Measurements from ENCODE around the gene RXRA. TPM values are rescaled to one million over a fixed set of nuclear protein-coding genes. Genes with fewer than 3 reads are reported as not detected.
A peak's percentile ranks its signal among the peaks of the same experiment; 100 is the strongest.

The RXRA gene
- polyA plus RNA-seq, 1 of the 3 experiments (the other 2 are of a cell fraction): 7.6 TPM

DNA sequence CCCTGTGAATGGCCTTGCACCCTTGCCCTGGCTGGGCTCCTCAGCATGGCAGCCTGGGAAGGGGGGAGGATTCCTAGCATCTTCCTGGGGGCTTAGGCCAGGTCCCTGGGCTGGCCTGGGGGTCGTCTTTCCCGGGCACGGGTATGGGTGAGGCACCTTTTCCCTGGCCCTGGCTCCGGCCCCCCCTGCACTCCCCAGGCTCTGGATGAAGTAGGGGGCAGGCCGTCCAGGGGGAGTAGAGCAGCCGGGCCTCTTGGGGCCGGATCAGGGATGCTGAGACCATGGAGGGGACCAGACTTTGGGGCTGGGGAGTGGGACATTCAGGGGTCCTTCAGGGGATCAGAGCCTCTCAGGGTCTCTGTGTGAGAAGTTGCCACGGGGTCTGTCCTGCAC, 6.6 kb downstream of the RXRA start (continued):
- TF ChIP-seq REST (IDR thresholded peaks at IDR 0.05; ENCODE audit: low read depth, low read length) (no peak), ZBTB33 (IDR thresholded peaks at IDR 0.05; ENCODE audit: borderline replicate concordance, low read depth) (no peak), POLR2AphosphoS5 (IDR thresholded peaks at IDR 0.05; ENCODE audit: low read depth, low read length) (no peak), FOXJ3 (CRISPR knock-in tag; IDR thresholded peaks at IDR 0.05) (no peak), JUND (IDR thresholded peaks at IDR 0.05) (no peak), TEAD4 (IDR thresholded peaks at IDR 0.05; ENCODE audit: borderline replicate concordance, insufficient read depth) (no peak), CHD2 (IDR thresholded peaks at IDR 0.05; ENCODE audit: low read length, partially characterized antibody) (no peak), GATA2 (CRISPR knock-in tag; IDR thresholded peaks at IDR 0.05) (no peak)
- TF ChIP-seq, protein P1, sequence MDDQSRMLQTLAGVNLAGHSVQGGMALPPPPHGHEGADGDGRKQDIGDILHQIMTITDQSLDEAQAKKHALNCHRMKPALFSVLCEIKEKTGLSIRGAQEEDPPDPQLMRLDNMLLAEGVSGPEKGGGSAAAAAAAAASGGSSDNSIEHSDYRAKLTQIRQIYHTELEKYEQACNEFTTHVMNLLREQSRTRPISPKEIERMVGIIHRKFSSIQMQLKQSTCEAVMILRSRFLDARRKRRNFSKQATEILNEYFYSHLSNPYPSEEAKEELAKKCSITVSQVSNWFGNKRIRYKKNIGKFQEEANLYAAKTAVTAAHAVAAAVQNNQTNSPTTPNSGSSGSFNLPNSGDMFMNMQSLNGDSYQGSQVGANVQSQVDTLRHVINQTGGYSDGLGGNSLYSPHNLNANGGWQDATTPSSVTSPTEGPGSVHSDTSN (IDR thresholded peaks at IDR 0.05): no peak

DNA sequence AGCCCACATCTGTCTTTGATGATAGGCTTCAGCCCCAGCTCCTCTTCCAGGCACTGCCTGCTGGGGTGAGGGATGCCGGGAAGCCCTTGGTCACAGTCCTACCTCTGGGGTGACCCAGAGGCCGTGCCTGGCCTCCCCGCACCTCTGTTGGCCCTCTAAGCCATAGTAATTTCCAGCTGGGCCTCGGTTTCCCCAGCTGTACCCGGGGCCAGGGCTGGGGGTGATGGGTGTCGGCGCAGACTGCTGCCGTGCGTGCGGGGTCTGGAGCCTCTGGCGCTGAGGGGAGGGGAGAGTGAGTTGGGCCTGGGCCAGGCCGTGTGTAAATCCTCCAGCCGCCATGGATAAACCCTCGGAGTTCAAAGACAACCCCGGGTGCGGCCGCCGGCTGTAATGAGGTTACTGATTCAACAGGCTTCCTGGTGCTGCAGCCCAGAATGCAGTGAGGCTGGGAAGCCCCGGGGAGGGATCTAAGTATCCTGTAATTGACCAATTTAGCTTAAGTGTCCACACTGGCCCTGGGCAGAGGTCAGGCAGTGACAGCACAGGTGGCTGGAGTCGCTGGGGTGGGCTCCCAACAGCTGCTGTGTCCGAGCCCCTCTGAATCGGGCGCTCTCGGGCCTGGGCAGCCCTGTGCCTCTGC, 7.1 kb downstream of the RXRA start:
- Histone ChIP-seq H3K36me3 (replicated peaks in 1 of 2; ENCODE audit: control insufficient read depth in 1 of 2, insufficient read depth in 2 of 2, low read length in 1 of 2) (no peaks in the 10 kb centered on the region), H4K20me1 (ENCODE audit: insufficient read depth) (peaks cover 100% of the 10 kb centered on the region), H3K27ac (ENCODE audit: low read depth in 2 of 2, low read length in 1 of 2) (peak overlapping the region in 1 of 2 experiments; percentile 85; a peak in 2 of 4 replicates), H3K4me1 (ENCODE audit: control insufficient read depth in 1 of 2, insufficient read depth in 2 of 2, low read depth in 1 of 2, low read length in 1 of 2) (peaks cover 11 to 92% of the 10 kb centered on the region in 2 experiments; a peak in 2 of 4 replicates), H3K27me3 (ENCODE audit: insufficient read depth) (no peaks in the 10 kb centered on the region), H3K9ac (no peak overlapping the region), H2AFZ (ENCODE audit: low read depth) (no peak overlapping the region), H3K4me3 (ENCODE audit: low read depth in 2 of 2, low read length in 1 of 2) (no peak overlapping the region), H3K9me3 (no peaks in the 10 kb centered on the region), H3K4me2 (no peak overlapping the region), H3K79me2 (ENCODE audit: insufficient read depth) (peaks cover 95% of the 10 kb centered on the region), H3K9me2 (no peaks in the 10 kb centered on the region), H3F3A (replicated peaks; ENCODE audit: insufficient read depth) (no peaks in the 10 kb centered on the region)
- 12% methylated on average over 6 of the region's 24 CpGs for WGBS (ENCODE audit: low lambda C conversion rate)
- ChIA-PET CTCF (interaction anchor here (0.6 to 2.9 kb wide), 10 partner anchors 13 to 163 kb away, joined by 3 to 11 read pairs (median 3); no protein-coding TSS in a partner anchor), POLR2A (interaction anchor here (0.6 to 1.3 kb wide), 5 partner anchors 17 to 462 kb away, joined by 3 to 7 read pairs (median 4); no protein-coding TSS in a partner anchor)
- peak; percentile 85 for DNase-seq
- no peak for TF ChIP-seq JUND (IDR thresholded peaks at IDR 0.05)
- no peak; the same call in 1 of the 2 replicates for TF ChIP-seq GATA2 (CRISPR knock-in tag; IDR thresholded peaks at IDR 0.05)
- no peak for TF ChIP-seq ZBTB33 (IDR thresholded peaks at IDR 0.05; ENCODE audit: borderline replicate concordance, low read depth)
- no peak for TF ChIP-seq SIN3A (IDR thresholded peaks at IDR 0.05; ENCODE audit: borderline replicate concordance, low read depth, low read length)
- TF ChIP-seq EP300 (IDR thresholded peaks at IDR 0.05; ENCODE audit: borderline replicate concordance in 1 of 2, low read depth in 1 of 2, low read length in 1 of 2): 0 out of 4 replicates have a peak, but pooled peaks of 1 of the 2 experiments have one; percentile 42
- no peak for TF ChIP-seq FOXM1 (IDR thresholded peaks at IDR 0.05; ENCODE audit: low read depth)
- TF ChIP-seq, protein P2, sequence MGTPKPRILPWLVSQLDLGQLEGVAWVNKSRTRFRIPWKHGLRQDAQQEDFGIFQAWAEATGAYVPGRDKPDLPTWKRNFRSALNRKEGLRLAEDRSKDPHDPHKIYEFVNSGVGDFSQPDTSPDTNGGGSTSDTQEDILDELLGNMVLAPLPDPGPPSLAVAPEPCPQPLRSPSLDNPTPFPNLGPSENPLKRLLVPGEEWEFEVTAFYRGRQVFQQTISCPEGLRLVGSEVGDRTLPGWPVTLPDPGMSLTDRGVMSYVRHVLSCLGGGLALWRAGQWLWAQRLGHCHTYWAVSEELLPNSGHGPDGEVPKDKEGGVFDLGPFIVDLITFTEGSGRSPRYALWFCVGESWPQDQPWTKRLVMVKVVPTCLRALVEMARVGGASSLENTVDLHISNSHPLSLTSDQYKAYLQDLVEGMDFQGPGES (IDR thresholded peaks at IDR 0.05; ENCODE audit: low read depth, low read length): no peak
- no peak for TF ChIP-seq TEAD4 (IDR thresholded peaks at IDR 0.05; ENCODE audit: borderline replicate concordance, insufficient read depth)
- TF ChIP-seq REST (IDR thresholded peaks at IDR 0.05; ENCODE audit: low read depth, low read length): no peak
